B cell (primary cell): ENCODE results near the gene CREB3L4.

ENCODE experiments used
- CTCF ChIP-seq: fragments of 200-600 bp; IDR thresholded peaks from one replicate; pipeline ENCODE4 v1.8.0; 2022; ENCODE audit warnings: antibody characterized with exemption, mild to moderate bottlenecking
- EZH2 ChIP-seq: IDR thresholded peaks from 2 replicates; pipeline ENCODE4 v1.6.1; 2012; ENCODE audit warnings: borderline replicate concordance, low read depth, mild to moderate bottlenecking, moderate library complexity, low read length; ENCODE audit not compliant: insufficient read depth, poor library complexity, severe bottlenecking

DNA sequence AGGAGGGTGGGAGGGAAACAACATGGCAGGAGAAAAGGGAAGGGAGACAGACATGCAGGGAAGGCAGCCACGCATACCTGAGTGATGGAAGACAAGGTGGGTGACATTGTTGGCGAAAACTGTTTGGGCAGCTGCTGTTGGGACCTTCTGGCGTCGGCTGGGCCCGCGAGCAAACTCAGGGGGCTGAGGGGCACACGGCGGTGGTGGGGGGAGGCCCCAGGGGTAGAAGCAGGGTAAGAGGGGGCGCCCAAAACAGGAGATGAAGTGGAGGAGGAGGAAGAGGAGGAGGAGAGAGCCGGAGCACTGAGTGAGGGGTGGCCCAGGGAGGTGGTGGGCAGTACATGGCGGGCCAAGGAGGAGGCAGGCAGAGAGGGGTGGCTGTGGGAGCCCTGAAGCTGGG lies 16.5 kb upstream of the CREB3L4 start:
- no peak for TF ChIP-seq CTCF
- TF ChIP-seq EZH2: no peak
